Erythroblast (primary cell): ENCODE measurements around the gene CYP1A2.

Experiments used
- GATA1 ChIP-seq: IDR thresholded peaks from 2 replicates; pipeline ENCODE4 v1.6.1; 2011; ENCODE audit warnings: low read depth, mild to moderate bottlenecking, control low read depth, low read length, moderate library complexity
- POLR2A ChIP-seq: IDR thresholded peaks from 2 replicates; pipeline ENCODE4 v1.6.1; 2011; ENCODE audit warnings: mild to moderate bottlenecking, low read length

DNA sequence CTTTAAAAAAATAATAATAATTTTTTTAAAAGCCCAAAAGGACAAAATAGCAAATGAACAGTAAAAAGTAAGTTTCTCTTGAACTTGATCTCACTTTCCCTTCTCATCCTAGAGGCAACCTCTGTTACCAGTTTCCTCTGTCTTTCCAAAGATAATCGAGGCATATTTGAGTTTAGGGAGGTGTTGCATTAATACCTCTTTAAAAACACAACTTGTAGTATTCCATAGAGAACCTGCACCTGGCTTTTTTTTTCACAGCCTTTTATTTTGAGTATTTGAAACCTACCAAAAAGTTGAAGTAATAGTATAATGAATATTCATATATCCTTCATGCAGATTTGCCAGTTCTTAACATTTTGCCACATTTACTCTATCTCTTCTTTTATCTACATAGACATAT lies 42.4 kb downstream of the CYP1A2 start:
- TF ChIP-seq POLR2A: no peak
- TF ChIP-seq GATA1: no peak
